ENCODE data around the gene GABRA1.

GABRA1 gene

DNA sequence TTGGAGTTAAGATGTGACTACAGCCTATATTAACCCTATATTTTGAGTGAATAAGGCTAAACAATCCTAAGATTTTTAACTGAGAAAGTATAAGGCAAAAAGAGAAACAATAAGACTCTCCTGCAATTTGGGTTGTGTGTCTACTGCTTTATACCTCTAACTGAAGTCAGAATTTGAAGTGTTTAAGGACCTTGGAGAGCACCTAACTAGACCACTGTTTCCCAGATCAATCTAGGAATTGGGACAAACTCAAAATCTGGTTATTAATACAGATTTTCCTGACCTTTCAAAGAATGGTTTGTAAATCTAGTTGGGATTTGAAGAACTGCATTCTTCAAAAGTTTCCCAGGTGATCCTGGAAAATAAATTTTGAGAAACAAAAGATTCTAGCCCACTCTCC lies 42.1 kb downstream of the GABRA1 start:
- no peaks in the 10 kb centered on the region for H3K27me3 ChIP-seq (ENCODE audit: control insufficient read depth, insufficient read depth, low read length)
- no peak overlapping the region for H3K9ac ChIP-seq (ENCODE audit: low read depth, low read length)
- no peak overlapping the region for H3K4me3 ChIP-seq (ENCODE audit: low read depth, low read length)
- H3K9me3 ChIP-seq (ENCODE audit: control insufficient read depth, insufficient read depth, low read length), result no peaks in the 10 kb centered on the region
- H3K36me3 ChIP-seq (ENCODE audit: control insufficient read depth, insufficient read depth, low read length), result no peaks in the 10 kb centered on the region
- H3K27ac ChIP-seq (ENCODE audit: low read depth, low read length), result no peak overlapping the region
- peaks cover 9% of the 10 kb centered on the region for H3K4me1 ChIP-seq (ENCODE audit: control insufficient read depth, insufficient read depth, low read length)

DNA sequence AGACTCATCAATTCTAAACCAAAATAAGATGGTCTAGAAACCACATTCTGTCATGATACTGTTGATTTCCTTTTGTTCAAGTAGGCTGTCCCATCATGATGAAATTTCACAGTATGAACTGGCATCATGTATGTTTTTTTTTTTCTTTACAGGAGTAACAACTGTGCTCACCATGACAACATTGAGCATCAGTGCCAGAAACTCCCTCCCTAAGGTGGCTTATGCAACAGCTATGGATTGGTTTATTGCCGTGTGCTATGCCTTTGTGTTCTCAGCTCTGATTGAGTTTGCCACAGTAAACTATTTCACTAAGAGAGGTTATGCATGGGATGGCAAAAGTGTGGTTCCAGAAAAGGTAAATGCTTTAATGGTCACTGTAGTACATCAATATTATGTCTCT lies 47.6 kb downstream of the GABRA1 start:
- no peak overlapping the region for H3K27ac ChIP-seq (ENCODE audit: low read depth, low read length)
- H3K27me3 ChIP-seq (ENCODE audit: control insufficient read depth, insufficient read depth, low read length), result no peaks in the 10 kb centered on the region
- no peak overlapping the region for H3K9ac ChIP-seq (ENCODE audit: low read depth, low read length)
- peaks cover 6% of the 10 kb centered on the region for H3K4me1 ChIP-seq (ENCODE audit: control insufficient read depth, insufficient read depth, low read length)
- H3K4me3 ChIP-seq (ENCODE audit: low read depth, low read length), result no peak overlapping the region
- no peaks in the 10 kb centered on the region for H3K9me3 ChIP-seq (ENCODE audit: control insufficient read depth, insufficient read depth, low read length)
- H3K36me3 ChIP-seq (ENCODE audit: control insufficient read depth, insufficient read depth, low read length), result no peaks in the 10 kb centered on the region

DNA sequence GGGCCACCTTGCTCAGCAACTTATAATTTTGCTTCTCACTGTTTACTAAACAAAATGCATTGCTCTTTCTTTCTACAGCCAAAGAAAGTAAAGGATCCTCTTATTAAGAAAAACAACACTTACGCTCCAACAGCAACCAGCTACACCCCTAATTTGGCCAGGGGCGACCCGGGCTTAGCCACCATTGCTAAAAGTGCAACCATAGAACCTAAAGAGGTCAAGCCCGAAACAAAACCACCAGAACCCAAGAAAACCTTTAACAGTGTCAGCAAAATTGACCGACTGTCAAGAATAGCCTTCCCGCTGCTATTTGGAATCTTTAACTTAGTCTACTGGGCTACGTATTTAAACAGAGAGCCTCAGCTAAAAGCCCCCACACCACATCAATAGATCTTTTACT lies 49.1 kb downstream of the GABRA1 start:
- H3K27ac ChIP-seq (ENCODE audit: low read depth, low read length), result no peak overlapping the region
- H3K9ac ChIP-seq (ENCODE audit: low read depth, low read length), result no peak overlapping the region
- H3K9me3 ChIP-seq (ENCODE audit: control insufficient read depth, insufficient read depth, low read length), result no peaks in the 10 kb centered on the region
- no peak overlapping the region for H3K4me3 ChIP-seq (ENCODE audit: low read depth, low read length)
- no peaks in the 10 kb centered on the region for H3K27me3 ChIP-seq (ENCODE audit: control insufficient read depth, insufficient read depth, low read length)
- H3K4me1 ChIP-seq (ENCODE audit: control insufficient read depth, insufficient read depth, low read length), result no peaks in the 10 kb centered on the region; the same call in 1 of the 2 replicates
- no peaks in the 10 kb centered on the region for H3K36me3 ChIP-seq (ENCODE audit: control insufficient read depth, insufficient read depth, low read length)

GRCh38 chr5:161899590-161899989 lies 51.7 kb downstream of the GABRA1 start:
- H3K36me3 ChIP-seq (ENCODE audit: control insufficient read depth, insufficient read depth, low read length), result no peaks in the 10 kb centered on the region
- H3K9ac ChIP-seq (ENCODE audit: low read depth, low read length), result no peak overlapping the region
- H3K4me1 ChIP-seq (ENCODE audit: control insufficient read depth, insufficient read depth, low read length), result no peaks in the 10 kb centered on the region; the same call in 1 of the 2 replicates
- H3K9me3 ChIP-seq (ENCODE audit: control insufficient read depth, insufficient read depth, low read length), result no peaks in the 10 kb centered on the region
- H3K27me3 ChIP-seq (ENCODE audit: control insufficient read depth, insufficient read depth, low read length), result no peaks in the 10 kb centered on the region
- no peak overlapping the region for H3K4me3 ChIP-seq (ENCODE audit: low read depth, low read length)
- no peak overlapping the region for H3K27ac ChIP-seq (ENCODE audit: low read depth, low read length)

GRCh38 chr5:161900981-161901380 lies 53.1 kb downstream of the GABRA1 start:
- no peak overlapping the region for H3K4me3 ChIP-seq (ENCODE audit: low read depth, low read length)
- H3K9ac ChIP-seq (ENCODE audit: low read depth, low read length), result no peak overlapping the region
- H3K36me3 ChIP-seq (ENCODE audit: control insufficient read depth, insufficient read depth, low read length), result no peaks in the 10 kb centered on the region
- H3K9me3 ChIP-seq (ENCODE audit: control insufficient read depth, insufficient read depth, low read length), result no peaks in the 10 kb centered on the region
- H3K4me1 ChIP-seq (ENCODE audit: control insufficient read depth, insufficient read depth, low read length), result no peaks in the 10 kb centered on the region; the same call in 1 of the 2 replicates
- H3K27ac ChIP-seq (ENCODE audit: low read depth, low read length), result no peak overlapping the region
- no peaks in the 10 kb centered on the region for H3K27me3 ChIP-seq (ENCODE audit: control insufficient read depth, insufficient read depth, low read length)

GRCh38 chr5:161921781-161922180 lies 73.9 kb downstream of the GABRA1 start:
- Histone ChIP-seq H3K27ac (ENCODE audit: low read depth, low read length) (no peak overlapping the region), H3K9me3 (ENCODE audit: control insufficient read depth, insufficient read depth, low read length) (peaks cover 8% of the 10 kb centered on the region; the same call in 1 of the 2 replicates), H3K36me3 (ENCODE audit: control insufficient read depth, insufficient read depth, low read length) (no peaks in the 10 kb centered on the region), H3K4me3 (ENCODE audit: low read depth, low read length) (no peak overlapping the region), H3K27me3 (ENCODE audit: control insufficient read depth, insufficient read depth, low read length) (no peaks in the 10 kb centered on the region), H3K4me1 (ENCODE audit: control insufficient read depth, insufficient read depth, low read length) (no peaks in the 10 kb centered on the region), H3K9ac (ENCODE audit: low read depth, low read length) (no peak overlapping the region)

DNA sequence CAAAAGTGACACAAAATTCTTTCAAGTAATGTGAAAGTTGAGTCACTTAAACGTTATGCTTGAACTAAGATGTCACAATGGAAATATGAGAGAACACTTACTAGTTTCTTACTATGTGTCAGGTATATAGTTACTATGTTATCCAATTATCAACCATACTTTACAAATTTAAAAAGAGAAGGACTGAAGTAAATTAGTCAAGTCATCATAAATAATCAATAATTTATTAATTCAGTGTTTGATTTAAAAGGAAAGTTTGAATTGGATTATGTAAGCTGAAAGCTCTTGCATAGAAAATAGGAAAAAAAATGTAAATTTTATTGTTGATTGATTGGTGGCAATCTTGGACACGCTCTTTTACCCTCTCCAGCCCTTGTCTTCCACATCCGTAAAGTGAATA lies 76.3 kb downstream of the GABRA1 start:
- Histone ChIP-seq H3K27ac (ENCODE audit: low read depth, low read length) (no peak overlapping the region), H3K4me3 (ENCODE audit: low read depth, low read length) (no peak overlapping the region), H3K9me3 (ENCODE audit: control insufficient read depth, insufficient read depth, low read length) (peaks cover 8% of the 10 kb centered on the region; the same call in 1 of the 2 replicates), H3K4me1 (ENCODE audit: control insufficient read depth, insufficient read depth, low read length) (no peaks in the 10 kb centered on the region), H3K27me3 (ENCODE audit: control insufficient read depth, insufficient read depth, low read length) (no peaks in the 10 kb centered on the region), H3K9ac (ENCODE audit: low read depth, low read length) (no peak overlapping the region), H3K36me3 (ENCODE audit: control insufficient read depth, insufficient read depth, low read length) (no peaks in the 10 kb centered on the region)

GRCh38 chr5:161925960-161926359 lies 78.0 kb downstream of the GABRA1 start:
- no peak overlapping the region for H3K9ac ChIP-seq (ENCODE audit: low read depth, low read length)
- H3K4me3 ChIP-seq (ENCODE audit: low read depth, low read length), result no peak overlapping the region
- no peaks in the 10 kb centered on the region for H3K27me3 ChIP-seq (ENCODE audit: control insufficient read depth, insufficient read depth, low read length)
- no peaks in the 10 kb centered on the region for H3K36me3 ChIP-seq (ENCODE audit: control insufficient read depth, insufficient read depth, low read length)
- no peaks in the 10 kb centered on the region for H3K4me1 ChIP-seq (ENCODE audit: control insufficient read depth, insufficient read depth, low read length)
- peaks cover 8% of the 10 kb centered on the region; the same call in 1 of the 2 replicates for H3K9me3 ChIP-seq (ENCODE audit: control insufficient read depth, insufficient read depth, low read length)
- H3K27ac ChIP-seq (ENCODE audit: low read depth, low read length), result no peak overlapping the region

- Histone ChIP-seq H3K36me3 (ENCODE audit: control insufficient read depth, insufficient read depth, low read length) (no peaks in the 10 kb centered on the region), H3K9ac (ENCODE audit: low read depth, low read length) (no peak overlapping the region), H3K27ac (ENCODE audit: low read depth, low read length) (no peak overlapping the region), H3K27me3 (ENCODE audit: control insufficient read depth, insufficient read depth, low read length) (no peaks in the 10 kb centered on the region), H3K4me3 (ENCODE audit: low read depth, low read length) (no peak overlapping the region), H3K4me1 (ENCODE audit: control insufficient read depth, insufficient read depth, low read length) (no peaks in the 10 kb centered on the region), H3K9me3 (ENCODE audit: control insufficient read depth, insufficient read depth, low read length) (no peaks in the 10 kb centered on the region)
These were observed 86.6 kb downstream of the GABRA1 start for GRCh38 chr5:161934486-161934885.

DNA sequence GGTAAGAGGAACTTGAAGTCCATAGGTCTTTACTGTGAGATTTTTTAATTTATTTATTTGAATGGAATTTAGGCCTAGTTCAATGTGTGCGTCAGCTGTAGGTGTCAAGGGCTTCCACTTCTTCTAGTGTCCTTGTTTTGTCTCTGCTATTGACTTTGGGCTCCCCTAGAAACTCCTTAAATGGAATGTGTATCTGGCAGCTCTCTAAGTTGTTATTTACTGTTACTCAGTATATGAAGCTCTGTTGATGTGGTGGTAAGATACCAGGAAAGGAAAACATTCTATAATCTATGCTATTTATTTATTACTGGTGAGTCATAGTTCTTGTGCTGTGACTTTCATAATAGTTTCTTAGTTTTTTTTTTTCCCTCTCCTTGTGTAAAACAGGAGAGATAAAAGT lies 97.1 kb downstream of the GABRA1 start:
- no peaks in the 10 kb centered on the region for H3K36me3 ChIP-seq (ENCODE audit: control insufficient read depth, insufficient read depth, low read length)
- no peaks in the 10 kb centered on the region for H3K9me3 ChIP-seq (ENCODE audit: control insufficient read depth, insufficient read depth, low read length)
- H3K4me3 ChIP-seq (ENCODE audit: low read depth, low read length), result no peak overlapping the region
- no peak overlapping the region for H3K9ac ChIP-seq (ENCODE audit: low read depth, low read length)
- H3K4me1 ChIP-seq (ENCODE audit: control insufficient read depth, insufficient read depth, low read length), result no peaks in the 10 kb centered on the region
- H3K27me3 ChIP-seq (ENCODE audit: control insufficient read depth, insufficient read depth, low read length), result no peaks in the 10 kb centered on the region
- no peak overlapping the region for H3K27ac ChIP-seq (ENCODE audit: low read depth, low read length)

DNA sequence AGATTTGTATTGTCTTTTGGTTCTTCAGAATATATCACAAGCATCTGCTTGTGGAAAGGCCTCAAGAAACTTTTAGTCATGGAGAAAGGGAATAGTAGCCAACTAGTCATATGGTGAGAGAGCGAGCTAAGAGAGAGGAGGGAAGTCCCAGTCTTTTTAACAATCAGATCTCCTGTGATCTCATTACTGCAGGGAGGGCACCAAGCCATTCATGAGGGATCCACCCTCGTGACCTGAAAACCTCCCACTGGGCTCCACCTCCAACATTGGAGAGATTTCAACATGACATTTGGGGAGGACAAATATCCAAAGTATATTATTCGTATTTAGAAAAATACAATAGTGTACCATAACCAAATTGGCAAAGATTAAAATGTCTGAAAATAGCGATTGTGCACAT lies 99.0 kb downstream of the GABRA1 start:
- no peaks in the 10 kb centered on the region for H3K36me3 ChIP-seq (ENCODE audit: control insufficient read depth, insufficient read depth, low read length)

More for the DNA sequence above, 99.0 kb downstream of the GABRA1 start:
- no peaks in the 10 kb centered on the region for H3K27me3 ChIP-seq (ENCODE audit: control insufficient read depth, insufficient read depth, low read length)
- H3K4me1 ChIP-seq (ENCODE audit: control insufficient read depth, insufficient read depth, low read length), result no peaks in the 10 kb centered on the region
- no peak overlapping the region for H3K4me3 ChIP-seq (ENCODE audit: low read depth, low read length)
- H3K27ac ChIP-seq (ENCODE audit: low read depth, low read length), result no peak overlapping the region
- no peak overlapping the region for H3K9ac ChIP-seq (ENCODE audit: low read depth, low read length)
- H3K9me3 ChIP-seq (ENCODE audit: control insufficient read depth, insufficient read depth, low read length), result no peaks in the 10 kb centered on the region

Measured in HUES48 (cell line).